Spinal cord (tissue), 10 donors: ENCODE results near the gene ZCCHC7. TPM values are rescaled to one million over a fixed set of nuclear protein-coding genes. Genes with fewer than 3 reads are reported as not detected.
"Not testable (repeated sequence)": the region's sequence is repeated elsewhere in the genome, so short reads cannot be mapped to it uniquely, and the experiment has no call there.

Experiments used
- DNase-seq, 6 donors: peaks; one replicate each; pipeline versions ENCODE4 v3.0.0 to v3.0.0-alpha.2; 2013 to 2015; ENCODE audit warnings: low spot score in 6 of 6, low read depth in 4 of 6
- H3K27ac ChIP-seq: one replicate; pipeline ENCODE4 v1.5.1; 2013; ENCODE audit warnings: low read depth, low read length, control low read depth
- H3K27me3 ChIP-seq: one replicate; pipeline ENCODE4 v1.6.1; 2013; ENCODE audit warnings: low read length; ENCODE audit not compliant: control insufficient read depth, insufficient read depth
- H3K36me3 ChIP-seq: one replicate; pipeline ENCODE4 v1.6.1; 2013; ENCODE audit warnings: low read length; ENCODE audit not compliant: control insufficient read depth, insufficient read depth
- H3K4me1 ChIP-seq: one replicate; pipeline ENCODE4 v1.6.1; 2013; ENCODE audit warnings: low read length; ENCODE audit not compliant: control insufficient read depth, insufficient read depth
- H3K4me3 ChIP-seq: one replicate; pipeline ENCODE4 v1.5.1; 2013; ENCODE audit warnings: low read depth, low read length, control low read depth
- H3K9me3 ChIP-seq: one replicate; pipeline ENCODE4 v1.6.1; 2013; ENCODE audit warnings: low read length; ENCODE audit not compliant: control insufficient read depth, insufficient read depth
- WGBS: methylation state at CpG from one replicate; pipeline ENCODE4 v1.1.5; 2013; ENCODE audit warnings: missing lambda C conversion rate; ENCODE audit not compliant: insufficient coverage; 5-methylcytosine and 5-hydroxymethylcytosine counted together
- polyA plus RNA-seq, 2 donors: library from polyadenylated mRNA; unstranded; fragments of 120-200 nt; gene quantifications; one replicate each; pipeline ENCODE4 v1.2.1, GENCODE V29; 2013; ENCODE audit not compliant: insufficient read length in 2 of 2
- total RNA-seq, 2 donors: library from RNA; depleted of rRNA in 1 of 2; stranded (reverse); fragments of 120-200 nt in 1 of 2; fragments of >200 nt in 1 of 2; gene quantifications; one replicate each; pipeline versions ENCODE4 v1.2.3 to v1.2.4, GENCODE V29; 2013 to 2014
- donor health status: healthy.

The ZCCHC7 gene
- total and polyA plus RNA-seq, 4 donors: 14.3 to 26.5 (median 20.1) TPM

DNA sequence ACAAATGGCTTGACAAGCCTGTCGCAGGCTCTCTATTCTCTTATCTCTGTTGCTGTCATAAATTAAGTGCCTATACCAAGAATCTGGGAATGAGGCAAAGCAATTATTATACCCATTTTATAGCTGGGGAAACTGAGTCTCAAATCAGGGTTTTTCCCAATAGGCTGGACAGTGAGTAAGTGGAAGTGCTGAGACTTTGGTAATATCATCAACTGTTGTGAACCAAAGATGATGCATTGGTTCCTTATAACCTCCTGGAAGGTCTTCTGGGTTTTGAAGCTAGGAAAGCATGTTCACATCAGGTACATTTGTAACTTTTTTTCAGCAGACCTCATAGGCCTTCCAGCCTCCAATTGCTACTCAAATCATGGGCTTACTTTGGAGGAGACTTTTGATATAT, 25.6 kb upstream of the ZCCHC7 start:
- Histone ChIP-seq H3K9me3 (no peaks in the 10 kb centered on the region), H3K36me3 (no peaks in the 10 kb centered on the region), H3K4me1 (no peaks in the 10 kb centered on the region), H3K27ac (no peak overlapping the region), H3K27me3 (no peaks in the 10 kb centered on the region), H3K4me3 (no peak overlapping the region)
- no peak for DNase-seq
- WGBS: no CpG with 5 or more reads among the region's 1 CpG

DNA sequence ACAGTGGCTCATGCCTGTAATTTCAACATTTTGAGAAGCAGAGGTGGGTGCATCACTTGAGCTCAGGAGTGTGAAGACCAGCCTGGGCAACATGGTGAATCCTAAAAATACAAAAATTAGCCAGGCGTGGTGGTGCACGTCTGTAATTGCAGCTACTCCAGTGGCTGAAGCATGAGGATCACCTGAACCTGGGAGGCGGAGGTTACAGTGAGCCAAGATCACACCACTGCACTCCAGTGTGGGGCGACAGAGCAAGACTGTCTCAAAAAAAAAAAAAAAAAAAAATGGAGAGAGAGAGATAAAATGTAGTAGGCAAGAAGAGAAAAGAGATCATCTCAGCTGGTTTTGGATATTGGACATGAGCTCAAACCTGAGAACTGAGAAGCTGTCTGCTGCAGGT, 23.7 kb upstream of the ZCCHC7 start:
- 90% methylated on average over 3 of the region's 4 CpGs for WGBS
- DNase-seq: no peak
- Histone ChIP-seq H3K4me3 (no peak overlapping the region), H3K36me3 (no peaks in the 10 kb centered on the region), H3K27ac (no peak overlapping the region), H3K4me1 (no peaks in the 10 kb centered on the region), H3K9me3 (no peaks in the 10 kb centered on the region), H3K27me3 (no peaks in the 10 kb centered on the region)

DNA sequence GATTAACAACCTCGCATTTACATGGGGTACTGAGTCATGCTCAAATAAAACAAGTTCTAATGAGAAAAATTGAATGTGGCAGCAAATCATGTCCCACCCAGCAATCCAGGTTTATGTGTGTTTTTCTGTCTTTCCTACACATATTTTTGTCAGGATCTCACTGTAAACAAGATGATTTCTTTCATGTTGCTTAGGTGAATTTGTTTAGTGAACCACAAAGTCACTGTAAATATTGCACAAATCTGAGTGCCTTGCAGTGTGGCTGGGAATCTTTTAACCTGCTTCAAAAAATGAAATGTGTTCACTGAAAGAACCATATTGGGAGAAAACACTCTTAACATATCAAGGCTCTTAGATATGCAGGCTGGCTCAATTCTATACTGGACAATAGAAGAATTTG, 23.1 kb upstream of the ZCCHC7 start:
- Histone ChIP-seq H3K27ac (no peak overlapping the region), H3K36me3 (no peaks in the 10 kb centered on the region), H3K4me1 (no peaks in the 10 kb centered on the region), H3K4me3 (no peak overlapping the region), H3K27me3 (no peaks in the 10 kb centered on the region), H3K9me3 (no peaks in the 10 kb centered on the region)
- no peak for DNase-seq
- no CpG with 5 or more reads among the region's 1 CpG for WGBS

DNA sequence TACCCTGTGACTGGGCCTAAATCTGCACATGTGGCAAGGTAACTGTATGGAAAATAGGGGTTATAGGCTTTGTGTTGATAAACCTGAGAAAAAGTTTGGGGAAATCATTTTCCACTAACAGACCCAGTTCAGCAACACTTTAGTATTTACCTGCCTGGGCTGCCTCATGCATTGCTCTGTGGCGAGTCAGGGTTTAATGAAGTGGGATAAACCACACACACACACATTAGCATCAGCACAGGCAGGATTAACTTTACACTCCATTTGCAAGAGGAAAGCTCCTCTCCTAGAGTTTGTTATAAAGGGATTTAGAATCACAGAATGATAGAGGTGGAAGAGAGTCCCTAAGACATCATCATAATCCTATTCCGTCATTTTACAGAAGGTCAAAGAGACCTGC, 20.0 kb upstream of the ZCCHC7 start:
- Histone ChIP-seq H3K9me3 (no peaks in the 10 kb centered on the region), H3K36me3 (no peaks in the 10 kb centered on the region), H3K4me3 (no peak overlapping the region), H3K4me1 (no peaks in the 10 kb centered on the region), H3K27me3 (no peaks in the 10 kb centered on the region), H3K27ac (no peak overlapping the region)
- no CpG with 5 or more reads among the region's 2 CpGs for WGBS
- DNase-seq: no peak

DNA sequence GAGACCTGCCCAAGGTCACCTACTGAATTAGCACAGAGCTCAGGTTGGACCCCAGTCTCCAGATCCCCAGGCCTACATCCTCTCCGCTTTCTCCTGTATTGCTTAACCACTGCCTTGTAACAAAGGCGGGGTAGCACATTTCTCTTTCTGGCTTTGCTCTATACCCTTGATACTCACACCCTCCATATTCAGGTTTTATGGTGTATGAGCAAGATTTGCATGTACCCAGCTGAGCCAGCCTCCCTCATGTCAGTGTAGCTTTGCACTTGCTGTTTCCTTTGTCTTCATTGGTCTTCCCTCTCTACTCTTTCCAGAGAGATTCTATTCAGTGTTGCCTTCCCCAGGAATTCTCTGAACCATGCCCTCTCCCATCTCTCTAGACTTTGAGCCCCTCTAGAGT, 19.6 kb upstream of the ZCCHC7 start:
- no CpG with 5 or more reads among the region's 2 CpGs for WGBS
- no peaks in the 10 kb centered on the region for H3K27me3 ChIP-seq
- H3K4me1 ChIP-seq: no peaks in the 10 kb centered on the region
- no peak overlapping the region for H3K27ac ChIP-seq
- no peaks in the 10 kb centered on the region for H3K9me3 ChIP-seq
- no peak overlapping the region for H3K4me3 ChIP-seq
- H3K36me3 ChIP-seq: no peaks in the 10 kb centered on the region
- no peak for DNase-seq

DNA sequence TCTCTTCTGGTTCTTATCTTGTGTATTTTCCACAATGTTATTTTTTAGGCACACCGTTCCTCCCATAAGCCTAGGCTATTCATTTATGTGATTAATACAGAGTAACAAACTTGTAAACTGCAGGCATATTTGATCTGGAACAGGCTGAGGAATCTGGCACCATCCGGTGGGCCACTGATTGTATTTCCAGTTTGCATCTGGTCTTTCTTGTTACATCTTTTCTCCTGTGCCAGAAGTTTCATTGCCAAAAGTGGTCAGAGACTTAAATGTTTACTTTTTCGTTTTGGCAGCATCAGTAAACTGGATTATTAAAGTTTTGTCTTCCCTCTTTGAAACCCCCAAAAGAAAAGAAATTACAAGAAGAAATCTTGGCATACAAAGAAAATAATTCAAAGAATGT, 17.9 kb upstream of the ZCCHC7 start:
- no peak overlapping the region for H3K4me3 ChIP-seq
- H3K27ac ChIP-seq: no peak overlapping the region
- H3K36me3 ChIP-seq: no peaks in the 10 kb centered on the region
- H3K9me3 ChIP-seq: no peaks in the 10 kb centered on the region
- no peaks in the 10 kb centered on the region for H3K4me1 ChIP-seq
- DNase-seq: no peak
- H3K27me3 ChIP-seq: no peaks in the 10 kb centered on the region
- 67% methylated on average over 1 of the region's 3 CpGs for WGBS

DNA sequence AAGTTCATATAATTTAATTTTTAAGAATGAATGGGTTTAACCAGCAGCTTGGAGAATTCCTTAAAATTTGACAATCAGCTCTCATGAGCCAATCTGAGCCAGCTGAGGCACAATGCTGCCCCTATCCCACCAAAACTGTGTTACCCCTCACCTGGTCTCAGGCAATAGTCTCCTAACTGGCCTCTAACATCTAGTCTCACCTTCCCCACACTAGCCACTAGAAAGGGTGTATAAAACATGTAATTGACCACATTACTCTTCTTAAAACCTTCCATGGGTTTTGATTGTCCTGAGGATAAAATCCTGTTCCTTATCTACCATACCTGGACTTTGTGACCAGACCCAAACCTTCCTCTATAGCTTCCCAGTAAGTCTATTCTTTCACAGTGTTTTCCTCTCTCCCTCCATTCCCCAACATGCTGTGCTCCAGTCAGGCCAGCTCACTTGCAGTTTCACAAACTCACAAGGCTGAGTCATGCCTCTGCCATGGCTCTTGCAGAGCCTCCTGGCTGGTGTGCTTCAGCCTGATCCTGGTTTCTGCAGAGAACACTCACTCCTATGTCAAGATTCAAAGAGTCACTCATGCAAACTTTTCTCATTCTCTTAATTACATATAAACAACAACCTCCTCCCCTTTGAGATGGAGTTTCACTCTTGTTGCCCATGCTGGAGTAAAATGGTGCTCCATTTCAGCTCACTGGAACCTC, 16.0 kb upstream of the ZCCHC7 start:
- Histone ChIP-seq H3K27me3 (no peaks in the 10 kb centered on the region), H3K9me3 (peaks cover 1% of the 10 kb centered on the region), H3K4me3 (no peak overlapping the region), H3K36me3 (no peaks in the 10 kb centered on the region), H3K27ac (no peak overlapping the region), H3K4me1 (no peaks in the 10 kb centered on the region)
- no peak for DNase-seq

DNA sequence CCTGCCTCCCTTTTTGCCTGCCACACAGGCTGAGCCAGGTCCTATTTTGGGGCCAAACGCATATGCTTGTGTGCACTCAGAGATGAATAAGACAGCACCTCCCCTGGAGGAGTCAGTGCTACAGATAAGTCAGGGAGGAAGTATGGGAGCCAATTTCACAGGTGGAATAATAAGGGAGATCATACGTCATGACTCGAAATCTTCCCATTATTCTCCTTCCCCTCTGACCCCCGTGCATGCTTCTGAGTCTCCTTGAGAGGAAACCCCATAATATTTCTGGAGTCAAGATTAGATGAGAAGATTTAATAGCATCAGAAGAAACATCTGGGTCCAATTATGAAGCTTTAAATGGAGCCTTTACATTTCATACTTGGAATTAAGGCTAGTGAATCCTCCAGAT, 15.1 kb upstream of the ZCCHC7 start:
- no peaks in the 10 kb centered on the region for H3K36me3 ChIP-seq
- H3K27ac ChIP-seq: no peak overlapping the region
- H3K4me3 ChIP-seq: no peak overlapping the region
- H3K27me3 ChIP-seq: no peaks in the 10 kb centered on the region
- H3K9me3 ChIP-seq: peaks cover 1% of the 10 kb centered on the region
- no peaks in the 10 kb centered on the region for H3K4me1 ChIP-seq
- WGBS: no CpG with 5 or more reads among the region's 4 CpGs
- no peak for DNase-seq

DNA sequence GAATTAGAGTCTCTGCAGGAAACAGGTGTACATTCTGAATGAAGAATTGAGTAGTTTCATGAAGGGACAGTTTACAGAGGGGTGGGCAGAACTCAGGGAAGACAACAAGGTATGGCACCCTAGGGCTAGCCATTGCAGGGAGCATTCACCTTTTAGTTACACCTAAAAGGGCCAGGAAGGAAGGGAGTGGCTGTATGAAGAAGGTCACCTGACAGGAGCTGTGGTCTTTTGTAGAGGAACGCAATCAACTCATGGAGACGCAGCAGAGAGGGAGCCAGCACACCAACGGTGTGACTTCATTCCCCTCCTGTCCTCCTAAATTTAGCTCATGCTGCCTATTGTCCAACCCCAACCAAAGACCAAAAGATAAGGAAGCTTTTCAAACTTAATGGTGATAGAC, 12.7 kb upstream of the ZCCHC7 start:
- no peaks in the 10 kb centered on the region for H3K4me1 ChIP-seq
- peaks cover 1% of the 10 kb centered on the region for H3K9me3 ChIP-seq
- H3K4me3 ChIP-seq: no peak overlapping the region
- 80% methylated on average over 1 of the region's 3 CpGs for WGBS
- DNase-seq: no peak
- no peaks in the 10 kb centered on the region for H3K36me3 ChIP-seq
- H3K27ac ChIP-seq: no peak overlapping the region
- H3K27me3 ChIP-seq: no peaks in the 10 kb centered on the region

DNA sequence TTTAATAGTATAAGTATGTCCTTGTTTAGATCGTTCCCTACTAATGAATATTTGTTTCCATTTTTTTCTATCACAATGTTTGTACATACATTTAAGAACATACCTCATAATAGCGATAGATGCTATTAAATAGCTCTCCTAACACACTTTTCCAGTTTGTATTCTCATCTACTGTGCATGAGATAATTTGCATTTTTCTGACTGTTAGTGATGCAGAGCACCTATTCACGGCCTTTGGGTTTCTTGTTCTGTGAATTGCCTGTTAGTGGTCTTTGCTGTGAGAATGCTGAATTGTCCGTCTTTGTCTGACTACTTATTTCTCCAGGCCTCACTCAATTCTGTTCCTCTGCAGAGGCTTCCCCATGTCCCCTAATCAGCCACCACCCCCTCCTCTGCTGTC, 5.9 kb upstream of the ZCCHC7 start:
- WGBS: no CpG with 5 or more reads among the region's 4 CpGs
- not testable (repeated sequence) for DNase-seq, H3K27me3 ChIP-seq, H3K4me1 ChIP-seq, H3K27ac ChIP-seq, H3K36me3 ChIP-seq, H3K4me3 ChIP-seq, H3K9me3 ChIP-seq
